PFSK-1 (cell line): Measurements from ENCODE around the gene RASAL2.

Experiments used
- POLR2AphosphoS5 ChIP-seq: IDR thresholded peaks from 2 replicates; pipeline ENCODE4 v1.6.1; 2012; ENCODE audit warnings: low read depth, mild to moderate bottlenecking, control low read depth, low read length, moderate library complexity
- REST ChIP-seq, 2 experiments: IDR thresholded peaks; 2 replicates each; pipeline versions ENCODE4 v1.6.1 to v1.8.0; 2011 to 2012; ENCODE audit warnings: low read depth in 2 of 2, low read length in 2 of 2, control low read depth in 1 of 2, inconsistent platforms in 1 of 2, mild to moderate bottlenecking in 1 of 2, moderate library complexity in 1 of 2; ENCODE audit not compliant: insufficient read depth in 1 of 2

DNA sequence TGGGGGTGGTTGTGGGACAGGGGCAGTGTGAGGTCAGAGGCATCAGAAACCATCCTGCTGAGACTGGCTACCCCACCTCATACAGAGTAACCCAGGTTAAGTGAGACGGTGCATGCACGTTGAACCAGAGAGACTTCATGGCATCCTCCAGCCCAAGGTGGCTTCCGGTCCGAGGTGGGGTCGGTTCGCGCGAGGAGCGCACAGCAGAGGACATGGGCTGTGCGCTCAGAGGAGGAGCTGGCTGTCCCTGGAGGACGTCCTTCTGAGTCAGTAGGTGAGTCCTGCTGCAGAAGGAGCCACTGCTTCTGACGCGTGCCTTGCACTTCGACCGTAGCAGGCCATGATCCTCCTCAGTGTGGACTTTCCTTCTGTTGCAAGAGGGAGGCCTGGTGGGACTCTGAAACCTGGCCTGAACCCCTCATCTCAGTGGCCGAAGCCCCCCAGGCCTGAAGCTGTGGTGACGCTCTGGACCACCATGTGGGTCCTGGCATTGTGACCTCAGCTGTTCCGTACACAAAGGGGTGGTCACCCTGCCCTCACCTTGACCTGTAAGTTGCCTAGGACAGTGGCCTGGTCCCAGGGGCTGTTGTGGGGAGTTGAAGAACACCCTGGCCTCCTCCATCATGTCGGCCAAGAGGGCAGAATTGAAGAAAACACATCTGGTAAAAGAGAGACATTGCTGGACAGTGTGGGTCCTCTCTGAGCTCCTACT lies 418.8 kb downstream of the RASAL2 start, which contains the start of gene TEX35:
- TF ChIP-seq REST (IDR thresholded peaks at IDR 0.05; ENCODE audit: insufficient read depth in 1 of 2, low read depth in 2 of 2, low read length in 2 of 2) = no peak
- no peak for TF ChIP-seq POLR2AphosphoS5
